Thyroid gland (tissue), 4 donors: ENCODE results near the gene C20orf202.

Experiments
- CTCF ChIP-seq, 6 experiments: fragments of 200-600 bp in 3 of 6; fragments of 450-650 bp in 3 of 6; sonication (generic) in 3 of 6; IDR thresholded peaks; one replicate each; pipeline ENCODE4 v1.5.1; 2016 to 2019; ENCODE audit warnings: antibody characterized with exemption in 6 of 6, mild to moderate bottlenecking in 2 of 6, inconsistent platforms in 1 of 6, moderate library complexity in 1 of 6
- POLR2A ChIP-seq, 2 donors: fragments of 450-650 bp; IDR thresholded peaks; one replicate each; pipeline ENCODE4 v1.6.1; 2017; ENCODE audit warnings: antibody characterized with exemption in 2 of 2, mild to moderate bottlenecking in 2 of 2, moderate library complexity in 1 of 2

- TF ChIP-seq POLR2A (IDR thresholded peaks at IDR 0.05) (no peak), CTCF (IDR thresholded peaks at IDR 0.05) (peak; percentile 47 to 82 (median 76))
Observed at GRCh38 chr20:1212607-1213396, 9.5 kb downstream of the C20orf202 start.
